A549 treated with CpdA at 1 μM for 4 hours (cell line): ENCODE results near the gene EIF1AY. TPM values are rescaled to one million over a fixed set of nuclear protein-coding genes. Genes with fewer than 3 reads are reported as not detected.

Experiments used
- total RNA-seq: library from RNA; stranded (reverse); fragments of 200-300 nt; extraction: Qiagen RNA extraction; gene quantifications from 5 replicates; pipeline ENCODE4 v1.2.3, GENCODE V29; 2022; ENCODE audit warnings: low read depth

EIF1AY gene
- 23.6 to 39.6 TPM (median 27.7 TPM) in 5 replicates for total RNA-seq

GRCh38 chrY:20575531-20576121, at the start of gene EIF1AY:
EIF1AY (plus strand) TSS chrY:20575776; CDS start chrY:20575872, 96 bp downstream.

Other genes starting within 250 kb of the EIF1AY start
- gene RPS4Y2, start 180.3 kb downstream of the EIF1AY start, total RNA-seq: not detected in 5 replicates